KG1 (cell line): Measurements from ENCODE around the gene KRTAP10-11.
"Not testable (repeated sequence)": the region's sequence is repeated elsewhere in the genome, so short reads cannot be mapped to it uniquely, and the experiment has no call there.

Experiments
- DNase-seq: peaks from one replicate; lab custom pipeline; 2025; lab: John Stamatoyannopoulos, UW

KRTAP10-11 gene

GRCh38 chr21:44614961-44615391 is 31.2 kb upstream of the KRTAP10-11 start:
- no peak for DNase-seq

- no peak for DNase-seq
Observed at GRCh38 chr21:44615466-44615865, 30.7 kb upstream of the KRTAP10-11 start.

- no peak for DNase-seq
Observed at GRCh38 chr21:44615911-44616590, 30.2 kb upstream of the KRTAP10-11 start.

DNA sequence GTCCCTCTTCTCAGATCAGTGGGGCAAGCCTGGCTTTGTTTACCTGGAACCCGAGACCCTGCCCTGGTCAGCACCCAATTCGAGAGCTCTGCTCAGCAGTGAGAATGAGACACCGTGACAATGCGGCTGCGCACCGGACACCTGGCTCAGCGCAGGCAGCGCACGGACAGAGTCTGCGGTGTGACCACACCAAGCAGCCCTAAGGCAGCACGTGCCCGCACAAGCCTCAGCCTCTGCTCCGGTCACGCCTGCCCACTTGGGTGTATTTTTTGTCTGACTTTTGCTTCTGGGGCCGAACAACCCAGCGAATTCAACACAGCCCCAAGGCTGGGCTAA is 29.7 kb upstream of the KRTAP10-11 start:
- no peak for DNase-seq

- DNase-seq = no peak
Observed at GRCh38 chr21:44617071-44617501, 29.1 kb upstream of the KRTAP10-11 start.

DNA sequence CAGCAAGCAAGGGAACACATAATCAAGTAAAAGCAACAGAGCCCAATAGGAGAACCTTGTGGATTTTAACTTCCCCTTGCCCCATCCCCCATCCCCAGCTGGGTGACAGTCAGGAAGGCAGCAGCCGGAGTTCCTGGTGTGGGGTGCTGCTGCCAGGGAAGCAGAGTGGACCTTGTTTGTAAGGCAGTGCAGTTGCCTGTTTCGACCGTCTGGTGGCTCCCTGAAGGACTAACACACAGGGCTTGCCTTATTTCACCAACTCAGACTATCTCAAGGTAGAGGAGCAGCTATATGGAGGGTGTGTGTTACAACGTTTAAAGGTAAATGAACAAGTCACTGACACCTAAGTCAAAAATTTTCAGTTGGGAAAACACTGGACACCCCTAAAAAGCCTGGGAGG is 27.7 kb upstream of the KRTAP10-11 start:
- DNase-seq = no peak

DNA sequence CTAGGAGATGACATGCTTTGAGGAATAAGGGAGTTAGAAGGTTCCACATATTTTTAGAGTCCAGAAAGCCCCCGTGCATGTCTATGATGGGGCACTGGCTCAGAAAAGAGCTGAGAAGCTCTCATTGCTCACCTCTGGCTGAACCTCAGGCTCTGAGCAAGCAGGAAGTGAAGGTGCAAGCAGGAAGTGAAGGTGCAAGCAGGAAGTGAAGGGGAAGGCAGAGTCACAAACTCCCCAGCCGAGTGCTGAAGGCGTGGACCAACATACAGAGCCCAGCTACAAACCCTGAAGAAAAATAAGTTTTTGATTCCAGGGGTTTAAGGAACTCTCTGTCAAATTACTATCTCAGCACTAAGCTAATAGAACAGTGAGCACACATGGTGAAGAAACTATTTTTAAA is 27.3 kb upstream of the KRTAP10-11 start:
- no peak for DNase-seq

GRCh38 chr21:44619886-44620285 is 26.3 kb upstream of the KRTAP10-11 start:
- DNase-seq = no peak

DNA sequence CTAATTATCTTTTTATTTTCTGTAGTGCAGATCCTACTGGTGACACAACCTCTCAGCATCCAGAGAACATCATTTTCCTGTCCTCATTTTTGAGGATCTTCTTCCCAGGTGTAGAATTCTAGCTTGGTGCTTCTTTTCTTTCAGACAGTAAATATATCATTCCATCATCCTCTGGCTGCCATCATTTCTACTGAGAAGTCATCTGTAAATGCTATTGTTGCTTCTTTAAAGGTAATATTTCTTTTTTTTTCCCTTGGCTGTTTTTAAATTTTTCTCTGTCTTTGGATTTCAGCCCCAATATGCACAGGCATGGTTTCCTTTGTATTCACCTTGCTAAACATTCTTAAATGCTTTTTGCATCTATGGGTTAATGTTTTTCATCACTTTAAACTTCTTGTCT is 22.6 kb upstream of the KRTAP10-11 start:
- DNase-seq = no peak

- DNase-seq = no peak
Observed at GRCh38 chr21:44625756-44626155, 20.5 kb upstream of the KRTAP10-11 start.

- no peak for DNase-seq
Observed at GRCh38 chr21:44626262-44626661, 20.0 kb upstream of the KRTAP10-11 start.

DNA sequence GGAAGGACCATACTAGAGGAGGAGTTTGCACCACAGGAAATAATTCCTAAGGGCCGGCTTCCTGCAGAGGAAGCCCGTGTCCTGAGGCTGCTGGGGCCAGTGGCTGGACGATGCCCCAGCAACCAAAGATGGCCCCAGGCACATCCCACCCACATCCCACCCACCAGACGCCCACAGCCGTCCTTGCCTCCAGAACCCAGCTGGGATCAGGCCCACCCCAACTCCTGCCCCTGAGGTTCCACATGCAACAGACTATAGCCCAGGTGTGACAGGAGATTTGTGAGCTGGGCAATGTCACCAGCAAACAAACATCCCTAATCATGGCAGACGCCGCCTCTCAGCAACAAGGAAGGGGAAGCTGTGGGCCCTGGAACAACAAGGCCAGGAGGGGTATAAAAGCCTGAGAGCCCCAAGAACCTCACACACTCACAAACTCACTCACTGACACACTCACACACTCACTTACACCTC is 19.5 kb upstream of the KRTAP10-11 start, which contains the start of gene KRTAP10-9:
Gene KRTAP10-9 (plus strand): TSS at position 421 of the 471 bp plus-strand sequence. CDS start 79 bp downstream, outside the sequence.
- DNase-seq = no peak

DNA sequence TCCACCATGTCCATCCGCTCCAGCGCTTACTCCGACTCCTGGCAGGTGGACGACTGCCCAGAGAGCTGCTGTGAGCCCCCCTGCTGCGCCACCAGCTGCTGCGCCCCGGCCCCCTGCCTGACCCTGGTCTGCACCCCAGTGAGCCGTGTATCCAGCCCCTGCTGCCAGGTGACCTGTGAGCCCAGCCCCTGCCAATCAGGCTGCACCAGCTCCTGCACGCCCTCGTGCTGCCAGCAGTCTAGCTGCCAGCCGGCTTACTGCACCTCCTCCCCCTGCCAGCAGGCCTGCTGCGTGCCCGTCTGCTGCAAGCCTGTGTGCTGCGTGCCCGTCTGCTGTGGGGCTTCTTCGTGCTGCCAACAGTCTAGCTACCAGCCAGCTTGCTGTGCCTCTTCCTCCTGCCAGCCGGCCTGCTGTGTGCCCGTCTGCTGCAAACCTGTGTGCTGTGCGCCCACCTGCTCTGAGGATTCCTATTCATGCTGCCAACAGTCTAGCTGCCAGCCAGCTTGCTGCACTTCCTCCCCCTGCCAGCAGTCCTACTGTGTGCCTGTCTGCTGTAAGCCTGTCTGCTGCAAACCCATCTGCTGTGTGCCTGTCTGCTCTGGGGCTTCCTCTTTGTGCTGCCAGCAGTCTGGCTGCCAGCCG is 18.9 kb upstream of the KRTAP10-11 start:
- not testable (repeated sequence) for DNase-seq

- not testable (repeated sequence) for DNase-seq
Observed at GRCh38 chr21:44627831-44628233, 18.4 kb upstream of the KRTAP10-11 start.

DNA sequence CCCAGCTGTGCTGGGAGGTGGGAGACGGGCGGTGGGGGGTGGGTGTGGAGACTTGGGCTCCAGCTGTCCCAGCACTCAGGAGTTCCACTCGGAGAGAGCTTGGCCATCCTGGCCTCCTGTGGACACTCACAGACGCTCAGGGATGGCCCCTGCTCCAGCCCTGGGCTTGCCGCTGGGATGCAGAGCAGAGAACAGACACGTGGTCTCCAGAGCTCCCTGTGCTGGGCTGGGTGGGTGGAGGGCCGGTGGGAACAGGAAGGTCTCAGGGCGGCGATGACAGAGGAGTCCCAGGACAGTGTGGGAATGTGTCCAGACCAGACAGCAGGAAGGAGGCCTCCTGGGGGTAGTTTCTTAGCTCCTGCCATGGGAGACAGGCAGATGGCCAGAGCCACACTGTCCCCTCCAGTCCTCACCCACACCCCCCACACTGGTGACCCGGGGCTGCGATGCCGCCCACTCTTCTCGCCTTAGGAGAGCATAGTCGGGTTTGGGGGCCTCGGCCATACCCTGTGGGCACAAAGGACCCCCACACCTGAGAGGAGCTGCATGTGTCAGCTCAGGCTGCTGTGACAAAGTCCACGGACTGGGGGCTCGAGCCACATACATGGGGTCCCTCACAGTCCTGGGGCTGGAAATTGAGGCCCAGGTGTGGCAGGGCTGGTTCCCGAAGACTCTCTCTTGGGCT is 17.4 kb upstream of the KRTAP10-11 start:
- DNase-seq = no peak

GRCh38 chr21:44630440-44630839 is 15.8 kb upstream of the KRTAP10-11 start:
- DNase-seq = no peak

- DNase-seq = no peak
Observed at GRCh38 chr21:44632067-44632466, 14.1 kb upstream of the KRTAP10-11 start.

DNA sequence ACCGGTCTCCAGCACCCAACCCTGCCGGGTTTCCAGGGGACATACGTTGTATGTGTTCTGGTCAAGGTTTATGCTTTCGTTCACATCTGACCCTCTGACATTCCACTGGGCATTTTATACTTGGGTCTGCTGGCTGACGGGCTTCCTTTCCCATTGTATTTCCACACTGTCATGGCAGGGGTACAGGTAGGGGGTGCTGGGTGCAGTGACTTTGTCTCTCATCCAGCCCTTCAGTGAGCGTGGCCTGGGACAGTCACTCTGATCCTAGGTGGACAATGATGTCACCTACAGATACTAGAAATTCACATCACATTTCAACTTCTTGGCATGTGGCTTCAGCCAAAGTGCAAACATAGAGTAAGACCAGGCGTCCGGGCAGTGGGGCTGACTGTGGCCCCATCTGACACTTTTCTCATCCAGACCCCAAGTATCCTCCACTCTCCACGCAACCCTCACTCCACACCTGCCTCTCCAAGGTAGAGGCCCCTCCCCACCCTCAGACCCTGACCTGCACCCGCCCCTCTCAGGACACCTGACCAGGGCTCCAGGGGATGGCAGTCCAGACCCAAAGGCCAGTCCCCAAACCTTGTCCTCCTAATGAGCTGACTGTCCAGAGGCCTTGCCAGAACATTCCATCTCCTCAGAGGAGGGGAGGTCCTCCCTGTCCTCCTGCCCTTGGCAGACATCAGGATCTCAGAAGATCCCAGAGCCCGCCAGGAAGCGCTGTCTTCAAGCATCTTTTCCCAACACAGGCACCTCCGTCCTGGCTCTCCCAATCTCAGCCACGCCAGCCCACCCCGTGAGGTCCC is 9.8 kb upstream of the KRTAP10-11 start:
- DNase-seq = no peak

DNA sequence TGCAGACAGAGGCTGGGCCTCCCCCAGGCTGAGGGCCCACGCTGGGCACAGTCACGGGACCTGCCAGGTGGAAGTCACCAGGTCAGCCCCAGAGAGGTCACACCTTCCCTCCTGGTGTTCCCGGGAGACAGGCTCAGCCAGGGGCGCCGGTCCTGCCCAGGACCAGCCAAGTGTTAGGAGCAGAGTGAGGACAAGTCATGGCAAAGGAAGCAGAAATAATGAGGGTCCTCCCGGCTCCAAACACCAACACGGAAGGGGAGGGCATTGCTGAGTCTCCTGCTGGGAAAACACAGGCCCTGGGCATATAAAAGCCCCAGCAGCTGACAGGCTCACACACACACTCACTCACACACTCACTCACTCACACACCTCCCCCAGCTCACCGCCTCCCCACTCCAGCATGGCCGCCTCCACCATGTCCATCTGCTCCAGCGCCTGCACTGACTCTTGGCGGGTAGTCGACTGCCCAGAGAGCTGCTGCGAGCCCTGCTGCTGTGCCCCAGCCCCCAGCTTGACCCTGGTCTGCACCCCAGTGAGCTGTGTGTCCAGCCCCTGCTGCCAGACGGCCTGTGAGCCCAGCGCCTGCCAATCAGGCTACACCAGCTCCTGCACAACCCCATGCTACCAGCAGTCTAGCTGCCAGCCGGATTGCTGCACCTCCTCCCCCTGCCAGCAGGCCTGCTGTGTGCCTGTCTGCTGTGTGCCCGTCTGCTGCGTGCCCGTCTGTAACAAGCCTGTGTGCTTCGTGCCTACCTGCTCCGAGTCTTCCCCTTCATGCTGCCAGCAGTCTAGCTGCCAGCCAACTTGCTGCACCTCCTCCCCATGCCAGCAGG is 9.0 kb upstream of the KRTAP10-11 start, which contains the start of gene KRTAP10-10:
Gene KRTAP10-10 (plus strand): TSS at position 339 of the 833 bp plus-strand sequence. CDS start 62 bp downstream, at position 401.
- no peak for DNase-seq

GRCh38 chr21:44637851-44638348 is 8.3 kb upstream of the KRTAP10-11 start:
- DNase-seq = not testable (repeated sequence)
